ENCODE results near the gene RPL34. TPM values are rescaled to one million over a fixed set of nuclear protein-coding genes. Genes with fewer than 3 reads are reported as not detected.

The RPL34 gene
- total and polyA plus RNA-seq, 2 of the 8 experiments (the other 6 are each of a cell fraction or from before 2014, with no cell fraction given), result 1,430 to 2,987 TPM

DNA sequence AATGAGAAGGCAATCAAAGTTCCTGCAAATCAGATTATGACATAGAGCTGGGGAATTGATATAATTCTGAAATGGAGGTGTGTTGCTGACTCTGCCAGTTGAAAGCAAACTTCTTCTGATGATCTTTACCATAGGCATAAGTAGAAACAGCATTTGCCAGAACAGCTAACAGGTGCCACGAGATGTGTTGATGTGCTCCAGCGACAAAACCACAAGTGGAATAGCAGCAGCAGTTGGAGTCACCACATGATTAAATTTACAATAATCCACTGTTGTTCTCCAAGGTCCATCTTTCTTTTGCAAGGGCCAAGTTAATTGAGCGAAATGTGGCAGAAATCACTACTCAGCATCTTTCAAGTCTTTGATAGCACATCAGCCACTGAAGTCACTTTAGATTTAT, 26.3 kb downstream of the RPL34 start (continued):
- TF ChIP-seq FOSL1 (IDR thresholded peaks at IDR 0.05; ENCODE audit: insufficient read depth, low read depth, low read length) (no peak), YY1 (IDR thresholded peaks at IDR 0.05; ENCODE audit: low read depth, low read length) (no peak)

All from H1 (cell line).